ENCODE measurements around the gene NEDD4. TPM values are rescaled to one million over a fixed set of nuclear protein-coding genes. Genes with fewer than 3 reads are reported as not detected.
"Not testable (repeated sequence)": the region's sequence is repeated elsewhere in the genome, so short reads cannot be mapped to it uniquely, and the experiment has no call there.

The NEDD4 gene
- total RNA-seq, 1 donor from 2014 or later = 55.4 TPM

GRCh38 chr15:55823191-55823670, 170.2 kb downstream of the NEDD4 start:
- Mint-ChIP-seq H3K36me3 (ENCODE audit: low read depth, unreplicated experiment) (peaks cover 2% of the 10 kb centered on the region), H3K4me3 (ENCODE audit: unreplicated experiment) (no peak overlapping the region), H3K9me3 (ENCODE audit: unreplicated experiment) (no peaks in the 10 kb centered on the region), H3K27ac (ENCODE audit: unreplicated experiment) (no peak overlapping the region), H3K4me1 (ENCODE audit: low read depth, unreplicated experiment) (peaks cover 11% of the 10 kb centered on the region), H3K27me3 (ENCODE audit: low read depth, unreplicated experiment) (no peaks in the 10 kb centered on the region)
- Histone ChIP-seq H3K27me3 (ENCODE audit: insufficient read depth, low read length) (no peaks in the 10 kb centered on the region), H3K36me3 (ENCODE audit: insufficient read depth, low read length) (no peaks in the 10 kb centered on the region), H4K20me1 (ENCODE audit: insufficient read depth, low read length) (no peaks in the 10 kb centered on the region), H3K4me2 (ENCODE audit: low read length) (peak overlapping the region; percentile 2), H3K9ac (ENCODE audit: low read length) (no peak overlapping the region), H3K27ac (ENCODE audit: low read depth, low read length) (no peak overlapping the region), H3K4me3 (ENCODE audit: insufficient read depth, low read depth, low read length) (no peak overlapping the region), H2AFZ (ENCODE audit: low read depth, low read length) (no peak overlapping the region), H3K79me2 (ENCODE audit: insufficient read depth, low read length) (no peaks in the 10 kb centered on the region), H3K4me1 (ENCODE audit: insufficient read depth, low read length) (no peaks in the 10 kb centered on the region), H3K9me3 (ENCODE audit: insufficient read depth, low read depth, low read length) (no peaks in the 10 kb centered on the region)
- FAIRE-seq (no peak), DNase-seq (ENCODE audit: low read depth) (peak; percentile 96)
- TF ChIP-seq EZH2 (IDR thresholded peaks at IDR 0.05; ENCODE audit: insufficient read depth, low read length) (no peak), CTCF (IDR thresholded peaks at IDR 0.05; ENCODE audit: insufficient read depth, low read depth, low read length) (no peak)

GRCh38 chr15:55821740-55822139, 171.7 kb downstream of the NEDD4 start:
- not testable (repeated sequence) for H3K9me3 Mint-ChIP-seq (ENCODE audit: unreplicated experiment); H3K9me3 ChIP-seq (ENCODE audit: insufficient read depth, low read depth, low read length); H3K4me2 ChIP-seq (ENCODE audit: low read length); H3K4me1 Mint-ChIP-seq (ENCODE audit: low read depth, unreplicated experiment); FAIRE-seq; H3K4me1 ChIP-seq (ENCODE audit: insufficient read depth, low read length); H3K36me3 ChIP-seq (ENCODE audit: insufficient read depth, low read length); DNase-seq (ENCODE audit: low read depth); H3K27ac Mint-ChIP-seq (ENCODE audit: unreplicated experiment); H3K27ac ChIP-seq (ENCODE audit: low read depth, low read length); H3K27me3 ChIP-seq (ENCODE audit: insufficient read depth, low read length); H2AFZ ChIP-seq (ENCODE audit: low read depth, low read length); H3K79me2 ChIP-seq (ENCODE audit: insufficient read depth, low read length); H3K9ac ChIP-seq (ENCODE audit: low read length); H3K4me3 Mint-ChIP-seq (ENCODE audit: unreplicated experiment); H3K36me3 Mint-ChIP-seq (ENCODE audit: low read depth, unreplicated experiment); H3K27me3 Mint-ChIP-seq (ENCODE audit: low read depth, unreplicated experiment); H3K4me3 ChIP-seq (ENCODE audit: insufficient read depth, low read depth, low read length); H4K20me1 ChIP-seq (ENCODE audit: insufficient read depth, low read length)

GRCh38 chr15:55820043-55820442, 173.4 kb downstream of the NEDD4 start:
- Mint-ChIP-seq H3K4me3 (ENCODE audit: unreplicated experiment) (no peak overlapping the region), H3K36me3 (ENCODE audit: low read depth, unreplicated experiment) (no peaks in the 10 kb centered on the region), H3K4me1 (ENCODE audit: low read depth, unreplicated experiment) (peaks cover 15% of the 10 kb centered on the region), H3K9me3 (ENCODE audit: unreplicated experiment) (no peaks in the 10 kb centered on the region), H3K27ac (ENCODE audit: unreplicated experiment) (peak overlapping the region; percentile 58), H3K27me3 (ENCODE audit: low read depth, unreplicated experiment) (peaks cover 3% of the 10 kb centered on the region)
- TF ChIP-seq EZH2 (IDR thresholded peaks at IDR 0.05; ENCODE audit: insufficient read depth, low read length) (no peak), CTCF (IDR thresholded peaks at IDR 0.05; ENCODE audit: insufficient read depth, low read depth, low read length) (no peak)
- Histone ChIP-seq H3K4me2 (ENCODE audit: low read length) (no peak overlapping the region), H3K9me3 (ENCODE audit: insufficient read depth, low read depth, low read length) (no peaks in the 10 kb centered on the region), H3K4me3 (ENCODE audit: insufficient read depth, low read depth, low read length) (no peak overlapping the region), H3K79me2 (ENCODE audit: insufficient read depth, low read length) (no peaks in the 10 kb centered on the region), H4K20me1 (ENCODE audit: insufficient read depth, low read length) (no peaks in the 10 kb centered on the region), H3K36me3 (ENCODE audit: insufficient read depth, low read length) (no peaks in the 10 kb centered on the region), H3K4me1 (ENCODE audit: insufficient read depth, low read length) (peaks cover 2% of the 10 kb centered on the region), H3K27me3 (ENCODE audit: insufficient read depth, low read length) (no peaks in the 10 kb centered on the region), H3K27ac (ENCODE audit: low read depth, low read length) (no peak overlapping the region), H2AFZ (ENCODE audit: low read depth, low read length) (no peak overlapping the region), H3K9ac (ENCODE audit: low read length) (no peak overlapping the region)
- DNase-seq (ENCODE audit: low read depth) (no peak), FAIRE-seq (no peak)

Measured in astrocyte (in vitro differentiated cells and primary cell).